ENCODE data around the gene CDH20.

- TF ChIP-seq CTCF (conservative IDR thresholded peaks at IDR 0.05 in 1 of 2, IDR thresholded peaks at IDR 0.05 in 1 of 2; ENCODE audit: low read depth in 1 of 2, low read length in 2 of 2) (no peak), EZH2 (IDR thresholded peaks at IDR 0.05; ENCODE audit: low read length, missing control alignments) (no peak)
Observed at GRCh38 chr18:61466736-61467135, 133.5 kb downstream of the CDH20 start.

Data from fibroblast of lung (primary cell).